AG04449 (cell line): ENCODE results near the gene HDAC10.

Experiments used
- CTCF ChIA-PET: fragments of 350-600 bp; formaldehyde crosslinking; extraction: SDS; loops from one replicate; lab custom pipeline; 2021; ENCODE audit warnings: antibody characterized with exemption; lab: Yijun Ruan, JAX
- POLR2A ChIA-PET: fragments of 400-600, 350-600 bp; formaldehyde crosslinking; extraction: SDS; loops from one replicate; lab custom pipeline; 2020; ENCODE audit warnings: antibody characterized with exemption, inconsistent platforms; lab: Yijun Ruan, JAX
- DNase-seq: peaks from one replicate; pipeline ENCODE4 v3.0.0-alpha.2; 2010; ENCODE audit warnings: low read depth, low spot score
- H3K4me3 ChIP-seq: 2 replicates; pipeline ENCODE4 v1.5.1; 2011; ENCODE audit warnings: low read depth, mild to moderate bottlenecking, control low read depth, low read length
- CTCF ChIP-seq: IDR thresholded peaks from one replicate; pipeline ENCODE4 v1.5.1; 2011; ENCODE audit warnings: mild to moderate bottlenecking, moderate library complexity, low read length, control low read depth, inconsistent platforms; ENCODE audit not compliant: insufficient read depth; ENCODE audit errors: missing control alignments

Gene HDAC10

GRCh38 chr22:50203288-50203687, 47.8 kb downstream of the HDAC10 start:
- no peak for TF ChIP-seq CTCF
- CTCF ChIA-PET = interaction anchor here (0.9 to 1.9 kb wide), 4 partner anchors 9 to 283 kb away, joined by 3 to 4 read pairs (median 4); no protein-coding TSS in a partner anchor
- no peak overlapping the region for H3K4me3 ChIP-seq
- no peak for DNase-seq
- POLR2A ChIA-PET = no interaction called here

GRCh38 chr22:50202130-50202666, 48.9 kb downstream of the HDAC10 start:
- ChIA-PET CTCF (interaction anchor here (0.6 to 1.9 kb wide), 4 partner anchors 10 to 60 kb away, joined by 3 to 13 read pairs (median 4); no protein-coding TSS in a partner anchor), POLR2A (no interaction called here)
- no peak for DNase-seq
- no peak for TF ChIP-seq CTCF
- peak overlapping the region; percentile 71 for H3K4me3 ChIP-seq

GRCh38 chr22:50201191-50202129, 49.6 kb downstream of the HDAC10 start:
- TF ChIP-seq CTCF = no peak
- CTCF ChIA-PET = interaction anchor here (1.2 to 1.9 kb wide), 3 partner anchors 10 to 53 kb away, joined by 3 to 13 read pairs (median 4); no protein-coding TSS in a partner anchor
- no peak for DNase-seq
- POLR2A ChIA-PET = no interaction called here
- H3K4me3 ChIP-seq = peak overlapping the region; percentile 71

DNA sequence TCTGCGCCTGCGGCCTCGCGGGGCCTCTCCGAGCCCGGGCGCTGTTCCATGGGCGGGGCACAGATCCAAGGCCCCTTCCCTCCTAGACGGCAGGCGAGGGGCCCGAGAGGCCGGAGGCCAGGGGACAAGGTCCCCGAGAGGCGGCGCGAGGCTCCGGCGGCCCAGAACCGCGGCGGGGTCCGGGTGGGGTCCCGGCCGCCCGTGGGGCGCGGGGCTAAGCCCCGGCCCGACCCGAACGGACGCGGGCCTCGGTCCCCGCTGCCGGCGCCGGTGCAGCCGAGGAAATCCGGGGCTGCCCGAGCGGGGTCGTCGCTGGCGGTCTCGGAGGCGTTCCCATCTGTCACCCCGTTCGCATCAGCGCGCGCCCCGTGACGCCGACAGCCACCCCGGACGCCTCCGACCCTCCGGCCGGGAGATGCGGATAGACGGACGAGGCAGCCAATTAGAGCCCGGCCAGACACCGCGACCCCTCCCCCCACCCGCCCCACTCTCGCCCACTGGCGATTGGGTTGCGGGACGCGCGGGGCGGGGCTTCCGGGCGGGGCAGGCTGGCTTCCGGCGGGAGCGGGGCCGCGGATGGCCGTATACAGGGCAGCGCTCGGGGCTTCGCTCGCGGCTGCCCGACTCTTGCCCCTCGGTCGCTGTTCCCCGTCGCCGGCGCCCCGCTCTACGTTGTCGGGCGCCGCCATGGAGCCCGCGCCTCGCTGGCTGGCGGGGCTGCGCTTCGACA, 50.4 kb downstream of the HDAC10 start, which contains the start of gene SELENOO:
SELENOO (plus strand) TSS at position 551 of the 730 bp plus-strand sequence; CDS start at position 577, 26 bp downstream.
- POLR2A ChIA-PET = no interaction called here
- no peak for TF ChIP-seq CTCF
- DNase-seq = no peak
- H3K4me3 ChIP-seq = peak within 1 kb of the TSS; percentile 71
- CTCF ChIA-PET = interaction anchor here (1.2 to 1.9 kb wide), 2 partner anchors 10 to 52 kb away, joined by 3 to 13 read pairs; no protein-coding TSS in a partner anchor

- peak overlapping the region; percentile 71 for H3K4me3 ChIP-seq
- TF ChIP-seq CTCF = no peak
- POLR2A ChIA-PET = no interaction called here
- CTCF ChIA-PET = no interaction called here
- DNase-seq = no peak
These were observed 51.1 kb downstream of the HDAC10 start for GRCh38 chr22:50199829-50200460.
